HepG2 (cell line): ENCODE results near the gene USP28. TPM values are rescaled to one million over a fixed set of nuclear protein-coding genes. Genes with fewer than 3 reads are reported as not detected.
A peak's percentile ranks its signal among the peaks of the same experiment; 100 is the strongest.

Experiments used
- ARID2 ChIP-seq: sonication (generic); formaldehyde crosslinking; IDR thresholded peaks from 2 replicates; pipeline ENCODE4 v1.8.1; 2022; ENCODE audit warnings: mild to moderate bottlenecking, missing genetic modification reagents, borderline replicate concordance
- ARNTL ChIP-seq: sonication (generic); formaldehyde crosslinking; IDR thresholded peaks from 2 replicates; pipeline ENCODE4 v1.4.0; 2020; ENCODE audit warnings: mild to moderate bottlenecking, missing genetic modification reagents
- KLF9 ChIP-seq: IDR thresholded peaks from 2 replicates; pipeline ENCODE4 v1.6.1; 2016; ENCODE audit warnings: low read depth
- MBNL3 ChIP-seq: fragments of 250-450 bp; sonication (Bioruptor Pico); conservative IDR thresholded peaks from 2 replicates; pipeline ENCODE4 v1.8.0; 2022; ENCODE audit warnings: mild to moderate bottlenecking, inconsistent platforms
- NONO ChIP-seq, 2 experiments: fragments of 450-650 bp in 1 of 2; sonication (generic) in 1 of 2; formaldehyde crosslinking in 1 of 2; IDR thresholded peaks in 1 of 2; conservative IDR thresholded peaks in 1 of 2; 2 replicates each; pipeline versions ENCODE4 v1.6.1 to v1.8.0; 2017 to 2022; ENCODE audit warnings: mild to moderate bottlenecking in 1 of 2, missing genetic modification reagents in 1 of 2, moderate library complexity in 1 of 2
- PLRG1 ChIP-seq: fragments of 450-650 bp; conservative IDR thresholded peaks from 2 replicates; pipeline ENCODE4 v1.6.1; 2016
- SALL1 ChIP-seq: sonication (generic); formaldehyde crosslinking; IDR thresholded peaks from 2 replicates; pipeline ENCODE4 v1.8.0; 2022; ENCODE audit warnings: mild to moderate bottlenecking, missing genetic modification reagents
- SMYD3 ChIP-seq: sonication (generic); formaldehyde crosslinking; IDR thresholded peaks from 2 replicates; pipeline ENCODE4 v1.8.1; 2023; ENCODE audit warnings: mild to moderate bottlenecking, missing genetic modification reagents
- SUZ12 ChIP-seq: fragments of 150-350 bp; IDR thresholded peaks from 2 replicates; pipeline ENCODE4 v1.6.1; 2014; ENCODE audit warnings: low read depth, low read length
- YEATS4 ChIP-seq: sonication (generic); formaldehyde crosslinking; IDR thresholded peaks from 2 replicates; pipeline ENCODE4 v1.4.0; 2020; ENCODE audit warnings: missing genetic modification reagents, borderline replicate concordance
- ZBTB20 ChIP-seq: sonication (generic); formaldehyde crosslinking; IDR thresholded peaks from 2 replicates; pipeline ENCODE4 v1.8.1; 2023; ENCODE audit warnings: missing genetic modification reagents, low read depth, mild to moderate bottlenecking, borderline replicate concordance
- ZNF101 ChIP-seq: sonication (generic); formaldehyde crosslinking; IDR thresholded peaks from 2 replicates; pipeline ENCODE4 v1.4.0; 2020; ENCODE audit warnings: mild to moderate bottlenecking, low read depth, missing genetic modification reagents, borderline replicate concordance
- ZNF263 ChIP-seq: sonication (generic); formaldehyde crosslinking; IDR thresholded peaks from 2 replicates; pipeline ENCODE4 v1.4.0; 2020; ENCODE audit warnings: missing genetic modification reagents
- ZNF547 ChIP-seq: sonication (generic); formaldehyde crosslinking; IDR thresholded peaks from 2 replicates; pipeline ENCODE4 v1.5.1; 2020; ENCODE audit warnings: mild to moderate bottlenecking, missing genetic modification reagents
- polyA plus RNA-seq, 8 experiments: library from polyadenylated mRNA; depleted of rRNA in 3 of 8; stranded (reverse) in 7 of 8; unstranded in 1 of 8; fragments of >200 nt; fragmentation: Illumina TruSeq in 4 of 8; extraction: Trizol in 4 of 8; gene quantifications; 2 replicates each; pipeline versions ENCODE4 v1.2.1 to v1.2.3, GENCODE V29; 2011 to 2016; ENCODE audit warnings: low read depth in 4 of 8, missing spikeins in 1 of 8, mixed read lengths in 1 of 8; ENCODE audit not compliant: insufficient read depth in 1 of 8
- total RNA-seq, 5 experiments: library from RNA; depleted of rRNA; stranded (reverse); fragments of >200 nt; fragmentation: Illumina TruSeq; extraction: Trizol; gene quantifications; 2 replicates each; pipeline ENCODE4 v1.2.3, GENCODE V29; 2016; ENCODE audit warnings: low read depth in 1 of 5
- TF ChIP-seq, protein P1 (sequence below): sonication (generic); formaldehyde crosslinking; IDR thresholded peaks from 2 replicates; pipeline ENCODE4 v1.8.0; 2022; ENCODE audit warnings: mild to moderate bottlenecking, missing genetic modification reagents, moderate library complexity
- TF ChIP-seq, protein P2 (sequence below): sonication (generic); formaldehyde crosslinking; IDR thresholded peaks from 2 replicates; pipeline ENCODE4 v1.4.0; 2020; ENCODE audit warnings: missing genetic modification reagents
- TF ChIP-seq, protein P3 (sequence below): sonication (generic); formaldehyde crosslinking; IDR thresholded peaks from 2 replicates; pipeline ENCODE4 v1.4.0; 2020; ENCODE audit warnings: low read depth, mild to moderate bottlenecking, missing genetic modification reagents
- TF ChIP-seq, protein P4 (sequence below): sonication (generic); formaldehyde crosslinking; IDR thresholded peaks from 2 replicates; pipeline ENCODE4 v1.8.0; 2023; ENCODE audit warnings: mild to moderate bottlenecking, missing genetic modification reagents
- TF ChIP-seq, protein P5 (sequence below): sonication (generic); formaldehyde crosslinking; IDR thresholded peaks from 2 replicates; pipeline ENCODE4 v1.5.1; 2020; ENCODE audit warnings: mild to moderate bottlenecking, missing genetic modification reagents, borderline replicate concordance
- TF ChIP-seq, protein P6 (sequence below): sonication (generic); formaldehyde crosslinking; IDR thresholded peaks from 2 replicates; pipeline ENCODE4 v1.8.1; 2023; ENCODE audit warnings: mild to moderate bottlenecking, inconsistent platforms, moderate library complexity, missing genetic modification reagents, borderline replicate concordance

Gene USP28
- total and polyA plus RNA-seq, 2 of the 13 experiments (the other 11 are each of a cell fraction or from before 2014, with no cell fraction given) = 29.6 to 34.3 TPM

DNA sequence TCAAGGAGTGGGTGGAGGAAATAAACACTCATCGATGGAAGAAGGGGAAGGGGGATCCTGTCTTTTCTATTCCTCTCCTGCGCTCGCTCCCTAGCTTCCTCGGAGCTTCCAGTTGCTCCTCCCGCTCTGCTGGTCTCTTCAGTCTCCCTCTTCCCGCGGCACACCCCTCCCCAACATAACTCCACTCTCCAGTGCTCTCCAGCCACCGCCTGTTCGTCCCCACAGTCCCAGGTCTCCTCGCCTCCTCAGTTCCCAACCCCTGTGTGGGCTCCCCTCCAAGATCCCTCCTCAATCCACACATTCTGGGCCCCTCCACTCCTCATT is 102.3 kb downstream of the USP28 start (continued):
- TF ChIP-seq, protein P1, sequence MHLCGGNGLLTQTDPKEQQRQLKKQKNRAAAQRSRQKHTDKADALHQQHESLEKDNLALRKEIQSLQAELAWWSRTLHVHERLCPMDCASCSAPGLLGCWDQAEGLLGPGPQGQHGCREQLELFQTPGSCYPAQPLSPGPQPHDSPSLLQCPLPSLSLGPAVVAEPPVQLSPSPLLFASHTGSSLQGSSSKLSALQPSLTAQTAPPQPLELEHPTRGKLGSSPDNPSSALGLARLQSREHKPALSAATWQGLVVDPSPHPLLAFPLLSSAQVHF (CRISPR knock-in tag) = no peak
- TF ChIP-seq SUZ12 = no peak
- no peak for TF ChIP-seq NONO (IDR thresholded peaks at IDR 0.05)
- no peak for TF ChIP-seq NONO (CRISPR knock-in tag; conservative IDR thresholded peaks at IDR 0.05)
- TF ChIP-seq MBNL3 (CRISPR knock-in tag) = no peak
- no peak for TF ChIP-seq KLF9 (CRISPR knock-in tag)
- no peak for TF ChIP-seq SALL1 (CRISPR knock-in tag)
- TF ChIP-seq, protein P2, sequence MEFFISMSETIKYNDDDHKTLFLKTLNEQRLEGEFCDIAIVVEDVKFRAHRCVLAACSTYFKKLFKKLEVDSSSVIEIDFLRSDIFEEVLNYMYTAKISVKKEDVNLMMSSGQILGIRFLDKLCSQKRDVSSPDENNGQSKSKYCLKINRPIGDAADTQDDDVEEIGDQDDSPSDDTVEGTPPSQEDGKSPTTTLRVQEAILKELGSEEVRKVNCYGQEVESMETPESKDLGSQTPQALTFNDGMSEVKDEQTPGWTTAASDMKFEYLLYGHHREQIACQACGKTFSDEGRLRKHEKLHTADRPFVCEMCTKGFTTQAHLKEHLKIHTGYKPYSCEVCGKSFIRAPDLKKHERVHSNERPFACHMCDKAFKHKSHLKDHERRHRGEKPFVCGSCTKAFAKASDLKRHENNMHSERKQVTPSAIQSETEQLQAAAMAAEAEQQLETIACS (CRISPR knock-in tag) = no peak
- no peak for TF ChIP-seq ZNF547 (CRISPR knock-in tag)
- TF ChIP-seq ARNTL (CRISPR knock-in tag) = no peak
- TF ChIP-seq, protein P3, sequence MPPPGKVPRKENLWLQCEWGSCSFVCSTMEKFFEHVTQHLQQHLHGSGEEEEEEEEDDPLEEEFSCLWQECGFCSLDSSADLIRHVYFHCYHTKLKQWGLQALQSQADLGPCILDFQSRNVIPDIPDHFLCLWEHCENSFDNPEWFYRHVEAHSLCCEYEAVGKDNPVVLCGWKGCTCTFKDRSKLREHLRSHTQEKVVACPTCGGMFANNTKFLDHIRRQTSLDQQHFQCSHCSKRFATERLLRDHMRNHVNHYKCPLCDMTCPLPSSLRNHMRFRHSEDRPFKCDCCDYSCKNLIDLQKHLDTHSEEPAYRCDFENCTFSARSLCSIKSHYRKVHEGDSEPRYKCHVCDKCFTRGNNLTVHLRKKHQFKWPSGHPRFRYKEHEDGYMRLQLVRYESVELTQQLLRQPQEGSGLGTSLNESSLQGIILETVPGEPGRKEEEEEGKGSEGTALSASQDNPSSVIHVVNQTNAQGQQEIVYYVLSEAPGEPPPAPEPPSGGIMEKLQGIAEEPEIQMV (CRISPR knock-in tag) = no peak
- no peak for TF ChIP-seq ARID2 (CRISPR knock-in tag)
- TF ChIP-seq, protein P4, sequence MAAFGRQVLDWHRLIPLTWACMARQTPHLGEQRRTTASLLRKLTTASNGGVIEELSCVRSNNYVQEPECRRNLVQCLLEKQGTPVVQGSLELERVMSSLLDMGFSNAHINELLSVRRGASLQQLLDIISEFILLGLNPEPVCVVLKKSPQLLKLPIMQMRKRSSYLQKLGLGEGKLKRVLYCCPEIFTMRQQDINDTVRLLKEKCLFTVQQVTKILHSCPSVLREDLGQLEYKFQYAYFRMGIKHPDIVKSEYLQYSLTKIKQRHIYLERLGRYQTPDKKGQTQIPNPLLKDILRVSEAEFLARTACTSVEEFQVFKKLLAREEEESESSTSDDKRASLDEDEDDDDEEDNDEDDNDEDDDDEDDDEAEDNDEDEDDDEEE (CRISPR knock-in tag) = no peak
- TF ChIP-seq, protein P5, sequence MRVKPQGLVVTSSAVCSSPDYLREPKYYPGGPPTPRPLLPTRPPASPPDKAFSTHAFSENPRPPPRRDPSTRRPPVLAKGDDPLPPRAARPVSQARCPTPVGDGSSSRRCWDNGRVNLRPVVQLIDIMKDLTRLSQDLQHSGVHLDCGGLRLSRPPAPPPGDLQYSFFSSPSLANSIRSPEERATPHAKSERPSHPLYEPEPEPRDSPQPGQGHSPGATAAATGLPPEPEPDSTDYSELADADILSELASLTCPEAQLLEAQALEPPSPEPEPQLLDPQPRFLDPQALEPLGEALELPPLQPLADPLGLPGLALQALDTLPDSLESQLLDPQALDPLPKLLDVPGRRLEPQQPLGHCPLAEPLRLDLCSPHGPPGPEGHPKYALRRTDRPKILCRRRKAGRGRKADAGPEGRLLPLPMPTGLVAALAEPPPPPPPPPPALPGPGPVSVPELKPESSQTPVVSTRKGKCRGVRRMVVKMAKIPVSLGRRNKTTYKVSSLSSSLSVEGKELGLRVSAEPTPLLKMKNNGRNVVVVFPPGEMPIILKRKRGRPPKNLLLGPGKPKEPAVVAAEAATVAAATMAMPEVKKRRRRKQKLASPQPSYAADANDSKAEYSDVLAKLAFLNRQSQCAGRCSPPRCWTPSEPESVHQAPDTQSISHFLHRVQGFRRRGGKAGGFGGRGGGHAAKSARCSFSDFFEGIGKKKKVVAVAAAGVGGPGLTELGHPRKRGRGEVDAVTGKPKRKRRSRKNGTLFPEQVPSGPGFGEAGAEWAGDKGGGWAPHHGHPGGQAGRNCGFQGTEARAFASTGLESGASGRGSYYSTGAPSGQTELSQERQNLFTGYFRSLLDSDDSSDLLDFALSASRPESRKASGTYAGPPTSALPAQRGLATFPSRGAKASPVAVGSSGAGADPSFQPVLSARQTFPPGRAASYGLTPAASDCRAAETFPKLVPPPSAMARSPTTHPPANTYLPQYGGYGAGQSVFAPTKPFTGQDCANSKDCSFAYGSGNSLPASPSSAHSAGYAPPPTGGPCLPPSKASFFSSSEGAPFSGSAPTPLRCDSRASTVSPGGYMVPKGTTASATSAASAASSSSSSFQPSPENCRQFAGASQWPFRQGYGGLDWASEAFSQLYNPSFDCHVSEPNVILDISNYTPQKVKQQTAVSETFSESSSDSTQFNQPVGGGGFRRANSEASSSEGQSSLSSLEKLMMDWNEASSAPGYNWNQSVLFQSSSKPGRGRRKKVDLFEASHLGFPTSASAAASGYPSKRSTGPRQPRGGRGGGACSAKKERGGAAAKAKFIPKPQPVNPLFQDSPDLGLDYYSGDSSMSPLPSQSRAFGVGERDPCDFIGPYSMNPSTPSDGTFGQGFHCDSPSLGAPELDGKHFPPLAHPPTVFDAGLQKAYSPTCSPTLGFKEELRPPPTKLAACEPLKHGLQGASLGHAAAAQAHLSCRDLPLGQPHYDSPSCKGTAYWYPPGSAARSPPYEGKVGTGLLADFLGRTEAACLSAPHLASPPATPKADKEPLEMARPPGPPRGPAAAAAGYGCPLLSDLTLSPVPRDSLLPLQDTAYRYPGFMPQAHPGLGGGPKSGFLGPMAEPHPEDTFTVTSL (CRISPR knock-in tag) = no peak
- TF ChIP-seq ZBTB20 = no peak
- no peak for TF ChIP-seq SMYD3 (CRISPR knock-in tag)
- TF ChIP-seq, protein P6, sequence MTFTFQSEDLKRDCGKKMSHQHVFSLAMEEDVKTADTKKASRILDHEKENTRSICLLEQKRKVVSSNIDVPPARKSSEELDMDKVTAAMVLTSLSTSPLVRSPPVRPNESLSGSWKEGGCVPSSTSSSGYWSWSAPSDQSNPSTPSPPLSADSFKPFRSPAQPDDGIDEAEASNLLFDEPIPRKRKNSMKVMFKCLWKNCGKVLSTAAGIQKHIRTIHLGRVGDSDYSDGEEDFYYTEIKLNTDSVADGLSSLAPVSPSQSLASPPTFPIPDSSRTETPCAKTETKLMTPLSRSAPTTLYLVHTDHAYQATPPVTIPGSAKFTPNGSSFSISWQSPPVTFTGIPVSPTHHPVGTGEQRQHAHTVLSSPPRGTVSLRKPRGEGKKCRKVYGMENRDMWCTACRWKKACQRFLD (CRISPR knock-in tag) = 0 out of 2 replicates have a peak, but pooled peaks have one; percentile 4
- no peak for TF ChIP-seq YEATS4 (CRISPR knock-in tag)
- TF ChIP-seq PLRG1 = no peak
- TF ChIP-seq ZNF263 = peak; percentile 79
- TF ChIP-seq ZNF101 = no peak
